SK-N-SH treated with all-trans-retinoic acid at 6 μM for 48 hours (cell line): ENCODE measurements around the gene TCF3.

Experiments used
- ATAC-seq: fragments of 200-7000 bp; cut with Tn5 transposase; 3 replicates; pipeline ENCODE4 v1.9.1; 2020; ENCODE audit warnings: mild to moderate bottlenecking, moderate library complexity
- ARNTL ChIP-seq: fragments of 450-650 bp; formaldehyde crosslinking; IDR thresholded peaks from 2 replicates; pipeline ENCODE4 v1.5.0; 2020; ENCODE audit warnings: low read depth, mild to moderate bottlenecking, moderate library complexity, borderline replicate concordance
- BACH2 ChIP-seq: fragments of 250-450 bp; sonication (Bioruptor Pico); IDR thresholded peaks from 2 replicates; pipeline ENCODE4 v1.9.0; 2021; ENCODE audit warnings: mild to moderate bottlenecking, borderline replicate concordance
- CREB5 ChIP-seq: fragments of 250-450 bp; sonication (Bioruptor Pico); IDR thresholded peaks from 2 replicates; pipeline ENCODE4 v1.5.1; 2020; ENCODE audit warnings: low read depth, mild to moderate bottlenecking, moderate library complexity
- CSDC2 ChIP-seq: fragments of 250-450 bp; sonication (Bioruptor Pico); IDR thresholded peaks from 2 replicates; pipeline ENCODE4 v1.5.0; 2020; ENCODE audit warnings: mild to moderate bottlenecking, moderate library complexity
- ESRRG ChIP-seq: fragments of 250-450 bp; sonication (Bioruptor Pico); IDR thresholded peaks from 2 replicates; pipeline ENCODE4 v1.6.1; 2021; ENCODE audit warnings: mild to moderate bottlenecking
- GLIS3 ChIP-seq: fragments of 250-450 bp; sonication (Bioruptor Pico); IDR thresholded peaks from 2 replicates; pipeline ENCODE4 v1.5.0; 2020; ENCODE audit warnings: mild to moderate bottlenecking, moderate library complexity
- ISL1 ChIP-seq: fragments of 250-450 bp; sonication (Bioruptor Pico); IDR thresholded peaks from 2 replicates; pipeline ENCODE4 v2.1.2; 2022; ENCODE audit warnings: mild to moderate bottlenecking, moderate library complexity
- OSR1 ChIP-seq: fragments of 250-450 bp; sonication (Bioruptor Pico); IDR thresholded peaks from 2 replicates; pipeline ENCODE4 v1.8.0; 2022; ENCODE audit warnings: moderate library complexity, mild to moderate bottlenecking, inconsistent platforms
- POU6F1 ChIP-seq: fragments of 250-450 bp; sonication (Bioruptor Pico); IDR thresholded peaks from 2 replicates; pipeline ENCODE4 v1.8.0; 2021; ENCODE audit warnings: low read depth, mild to moderate bottlenecking, moderate library complexity, borderline replicate concordance
- RARB ChIP-seq: fragments of 250-450 bp; sonication (Bioruptor Pico); IDR thresholded peaks from 2 replicates; pipeline ENCODE4 v1.8.0; 2021; ENCODE audit warnings: mild to moderate bottlenecking, moderate library complexity
- SNAI2 ChIP-seq: fragments of 250-450 bp; sonication (Bioruptor Pico); IDR thresholded peaks from 2 replicates; pipeline ENCODE4 v1.5.0; 2020; ENCODE audit warnings: mild to moderate bottlenecking, moderate library complexity
- TCF4 ChIP-seq: fragments of 250-450 bp; sonication (Bioruptor Pico); IDR thresholded peaks from 2 replicates; pipeline ENCODE4 v1.8.0; 2021; ENCODE audit warnings: mild to moderate bottlenecking, moderate library complexity, borderline replicate concordance
- TOX ChIP-seq: fragments of 250-450 bp; sonication (Bioruptor Pico); IDR thresholded peaks from 2 replicates; pipeline ENCODE4 v1.8.0; 2021; ENCODE audit warnings: mild to moderate bottlenecking, moderate library complexity, borderline replicate concordance
- TSHZ2 ChIP-seq: fragments of 250-450 bp; sonication (Bioruptor Pico); IDR thresholded peaks from 2 replicates; pipeline ENCODE4 v1.5.0; 2020; ENCODE audit warnings: mild to moderate bottlenecking, moderate library complexity
- ZC3H10 ChIP-seq: fragments of 250-450 bp; sonication (Bioruptor Pico); IDR thresholded peaks from 2 replicates; pipeline ENCODE4 v1.5.1; 2021; ENCODE audit warnings: mild to moderate bottlenecking, moderate library complexity
- ZFP3 ChIP-seq: fragments of 250-450 bp; sonication (Bioruptor Pico); IDR thresholded peaks from 2 replicates; pipeline ENCODE4 v1.5.0; 2020; ENCODE audit warnings: mild to moderate bottlenecking, moderate library complexity
- ZFP30 ChIP-seq: fragments of 450-650 bp; formaldehyde crosslinking; IDR thresholded peaks from 2 replicates; pipeline ENCODE4 v1.5.0; 2022; ENCODE audit warnings: mild to moderate bottlenecking, moderate library complexity
- ZNF565 ChIP-seq: fragments of 450-650 bp; formaldehyde crosslinking; conservative IDR thresholded peaks from 2 replicates; pipeline ENCODE4 v1.5.0; 2020; ENCODE audit warnings: low read depth, mild to moderate bottlenecking, moderate library complexity
- ZNF70 ChIP-seq: fragments of 450-650 bp; formaldehyde crosslinking; IDR thresholded peaks from 2 replicates; pipeline ENCODE4 v1.5.0; 2020; ENCODE audit warnings: mild to moderate bottlenecking, moderate library complexity
- ZNF8 ChIP-seq: fragments of 450-650 bp; formaldehyde crosslinking; IDR thresholded peaks from 2 replicates; pipeline ENCODE4 v1.5.0; 2020; ENCODE audit warnings: mild to moderate bottlenecking, moderate library complexity
- TF ChIP-seq, protein P1 (sequence below): fragments of 250-450 bp; sonication (Bioruptor Pico); IDR thresholded peaks from 2 replicates; pipeline ENCODE4 v1.8.0; 2020; ENCODE audit warnings: mild to moderate bottlenecking, moderate library complexity, borderline replicate concordance

TCF3 gene

DNA sequence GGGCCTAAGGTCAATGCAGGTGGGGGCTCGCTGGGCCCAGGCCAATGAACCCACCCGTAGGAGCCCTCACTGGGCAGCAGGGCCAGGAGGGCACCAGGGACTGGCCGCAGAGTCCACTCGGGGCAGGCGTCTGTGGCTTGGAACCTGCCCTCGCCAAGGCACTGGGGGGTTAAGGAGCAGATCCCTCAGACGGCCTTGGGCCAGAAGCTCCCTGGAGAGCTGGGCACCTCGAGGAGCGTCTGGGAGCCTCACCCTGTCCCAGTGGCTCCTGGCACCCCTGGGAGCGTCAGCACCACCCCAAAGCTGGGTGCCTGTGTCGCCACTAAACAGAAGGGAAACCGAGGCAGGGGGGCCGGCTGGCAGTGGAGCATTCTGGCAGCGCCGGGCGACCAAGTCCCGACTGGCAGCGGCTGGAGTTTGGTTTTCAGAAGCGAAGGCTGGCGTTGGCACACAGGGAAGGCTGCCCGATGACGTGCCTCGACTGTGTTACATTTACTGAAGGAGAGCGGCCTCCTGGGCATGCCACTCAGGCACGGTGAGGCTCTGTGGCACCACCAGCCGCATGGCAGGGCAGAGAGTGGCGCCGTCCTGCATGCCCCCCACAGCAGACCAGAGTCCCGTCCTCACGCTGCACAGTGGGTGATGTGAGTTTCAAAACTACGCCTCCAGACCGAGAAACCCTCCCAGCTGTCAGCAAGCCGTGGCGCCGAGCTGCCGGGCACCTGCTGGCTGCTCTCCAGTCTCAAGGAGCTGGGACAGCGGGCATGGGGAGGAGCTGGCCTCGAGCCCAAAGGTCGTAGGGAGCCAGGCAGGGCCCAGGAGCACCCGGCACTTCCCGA, 75.1 kb downstream of the TCF3 start:
- no peak; the same call in 2 of the 3 replicates for ATAC-seq
- TF ChIP-seq CSDC2 = no peak
- TF ChIP-seq TCF4 = no peak
- no peak for TF ChIP-seq CREB5 (CRISPR knock-in tag)
- no peak for TF ChIP-seq ZNF565 (CRISPR knock-in tag)
- no peak for TF ChIP-seq ISL1 (CRISPR knock-in tag)
- TF ChIP-seq ZNF70 (CRISPR knock-in tag) = no peak
- TF ChIP-seq, protein P1, sequence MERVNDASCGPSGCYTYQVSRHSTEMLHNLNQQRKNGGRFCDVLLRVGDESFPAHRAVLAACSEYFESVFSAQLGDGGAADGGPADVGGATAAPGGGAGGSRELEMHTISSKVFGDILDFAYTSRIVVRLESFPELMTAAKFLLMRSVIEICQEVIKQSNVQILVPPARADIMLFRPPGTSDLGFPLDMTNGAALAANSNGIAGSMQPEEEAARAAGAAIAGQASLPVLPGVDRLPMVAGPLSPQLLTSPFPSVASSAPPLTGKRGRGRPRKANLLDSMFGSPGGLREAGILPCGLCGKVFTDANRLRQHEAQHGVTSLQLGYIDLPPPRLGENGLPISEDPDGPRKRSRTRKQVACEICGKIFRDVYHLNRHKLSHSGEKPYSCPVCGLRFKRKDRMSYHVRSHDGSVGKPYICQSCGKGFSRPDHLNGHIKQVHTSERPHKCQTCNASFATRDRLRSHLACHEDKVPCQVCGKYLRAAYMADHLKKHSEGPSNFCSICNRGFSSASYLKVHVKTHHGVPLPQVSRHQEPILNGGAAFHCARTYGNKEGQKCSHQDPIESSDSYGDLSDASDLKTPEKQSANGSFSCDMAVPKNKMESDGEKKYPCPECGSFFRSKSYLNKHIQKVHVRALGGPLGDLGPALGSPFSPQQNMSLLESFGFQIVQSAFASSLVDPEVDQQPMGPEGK (CRISPR knock-in tag) = no peak
- TF ChIP-seq ZFP3 = no peak
- no peak for TF ChIP-seq OSR1
- TF ChIP-seq POU6F1 (CRISPR knock-in tag) = no peak
- no peak for TF ChIP-seq GLIS3 (CRISPR knock-in tag)
- no peak for TF ChIP-seq ESRRG (CRISPR knock-in tag)
- no peak for TF ChIP-seq SNAI2 (CRISPR knock-in tag)
- no peak for TF ChIP-seq ZC3H10 (CRISPR knock-in tag)
- no peak for TF ChIP-seq BACH2 (CRISPR knock-in tag)
- no peak for TF ChIP-seq RARB

DNA sequence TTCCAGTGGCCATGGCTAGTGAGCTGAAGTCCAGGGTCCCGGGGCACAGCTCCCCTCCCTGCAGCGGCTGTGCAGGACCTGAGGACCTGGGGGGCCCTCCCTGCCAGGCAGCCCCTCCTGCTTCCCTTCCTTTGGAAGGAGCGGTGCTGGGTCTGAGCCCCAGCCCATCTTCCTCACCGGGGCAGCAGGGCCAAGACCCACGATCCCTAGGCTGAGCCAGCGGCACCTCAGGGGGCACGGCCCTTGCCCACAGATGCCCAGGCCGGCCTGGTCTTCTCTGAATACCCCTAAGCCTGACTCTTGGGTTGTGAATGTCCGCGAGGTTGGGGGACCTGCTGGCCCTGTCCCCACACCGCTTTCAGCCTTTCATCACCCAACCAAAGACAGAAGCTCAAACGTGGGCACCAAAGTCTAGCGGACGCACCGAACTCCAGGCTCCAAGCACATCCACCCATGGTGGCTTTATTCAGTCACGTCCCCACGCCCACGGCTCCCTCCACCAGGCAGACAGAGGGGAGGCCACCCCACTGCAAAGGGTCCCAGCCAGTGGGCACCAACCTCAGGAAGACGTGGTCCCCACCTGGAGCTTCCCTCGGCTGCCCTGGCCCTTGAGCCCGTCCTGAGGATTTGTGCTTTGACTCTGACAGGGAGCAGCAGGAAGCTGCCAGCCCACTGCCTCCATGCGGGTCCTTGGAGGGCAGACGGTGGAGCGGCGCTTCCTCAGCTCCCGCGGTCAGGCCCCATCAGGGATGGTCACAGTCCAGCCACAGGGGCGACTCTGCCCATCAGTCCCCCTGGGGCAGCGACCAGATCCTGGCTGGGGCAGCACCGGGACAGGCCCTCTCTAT, 75.9 kb downstream of the TCF3 start:
- ATAC-seq = no peak
- no peak for TF ChIP-seq TOX (CRISPR knock-in tag)
- TF ChIP-seq SNAI2 (CRISPR knock-in tag) = no peak
- no peak for TF ChIP-seq ESRRG (CRISPR knock-in tag)
- no peak for TF ChIP-seq ZFP30 (CRISPR knock-in tag)
- TF ChIP-seq ZNF70 (CRISPR knock-in tag) = no peak
- no peak for TF ChIP-seq POU6F1 (CRISPR knock-in tag)
- TF ChIP-seq GLIS3 (CRISPR knock-in tag) = no peak
- TF ChIP-seq ZFP3 = no peak
- no peak for TF ChIP-seq TSHZ2
- TF ChIP-seq, protein P1 (CRISPR knock-in tag) = no peak
- TF ChIP-seq ZNF8 (CRISPR knock-in tag) = no peak
- no peak for TF ChIP-seq ZC3H10 (CRISPR knock-in tag)
- TF ChIP-seq CREB5 (CRISPR knock-in tag) = no peak
- no peak for TF ChIP-seq CSDC2
- TF ChIP-seq ARNTL (CRISPR knock-in tag) = no peak
- TF ChIP-seq ISL1 (CRISPR knock-in tag) = no peak
- TF ChIP-seq OSR1 = no peak
- no peak for TF ChIP-seq TCF4
- no peak for TF ChIP-seq RARB
- TF ChIP-seq, all 23 proteins: peak for 0
